Measurements from ENCODE around the gene SPATA6.
"Not testable (repeated sequence)": the region's sequence is repeated elsewhere in the genome, so short reads cannot be mapped to it uniquely, and the experiment has no call there.

Gene SPATA6

DNA sequence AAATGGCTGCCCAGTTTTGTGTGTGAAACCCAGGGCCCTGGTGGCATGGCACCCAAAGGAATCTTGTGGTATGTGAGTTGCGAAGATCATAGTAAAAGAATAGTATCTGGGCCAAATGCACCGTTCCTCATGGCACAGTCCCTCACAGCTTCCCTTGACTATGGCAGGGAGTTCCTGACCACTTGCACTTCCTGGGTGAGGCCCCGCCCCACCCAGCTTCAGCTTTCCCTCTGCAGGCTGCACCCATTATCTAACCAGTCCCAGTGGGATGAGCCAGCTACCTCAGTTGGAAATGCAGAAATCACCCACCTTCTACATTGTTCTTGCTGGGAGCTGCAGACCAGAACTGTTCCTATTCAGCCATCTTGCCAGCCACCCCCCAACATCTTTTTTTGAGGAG, 186.5 kb downstream of the SPATA6 start:
- in situ Hi-C loops (cut with HindIII; ENCODE audit: low sequenced_read_pairs), result no loop called here
- no peak for TF ChIP-seq CTCF (IDR thresholded peaks at IDR 0.05; ENCODE audit: low read depth, low read length)
- no peak overlapping the region for H3K4me3 ChIP-seq (ENCODE audit: low read depth, low read length)
- no peak for DNase-seq (ENCODE audit: low read depth, low spot score)

- in situ Hi-C loops (cut with HindIII; ENCODE audit: low sequenced_read_pairs); DNase-seq (ENCODE audit: low read depth, low spot score); H3K4me3 ChIP-seq (ENCODE audit: low read depth, low read length): not testable (repeated sequence)
Measured at GRCh38 chr1:48284696-48285420, 187.1 kb downstream of the SPATA6 start.

DNA sequence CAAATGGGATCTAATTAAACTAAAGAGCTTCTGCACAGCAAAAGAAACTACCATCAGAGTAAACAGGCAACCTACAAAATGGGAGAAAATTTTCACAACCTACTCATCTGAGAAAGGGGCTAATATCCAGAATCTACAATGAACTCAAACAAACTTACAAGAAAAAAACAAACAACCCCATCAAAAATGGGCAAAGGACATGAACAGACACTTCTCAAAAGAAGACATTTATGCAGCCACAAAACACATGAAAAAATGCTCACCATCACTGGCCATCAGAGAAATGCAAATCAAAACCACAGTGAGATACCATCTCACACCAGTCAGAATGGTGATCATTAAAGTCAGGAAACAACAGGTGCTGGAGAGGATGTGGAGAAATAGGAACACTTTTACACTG, 189.7 kb downstream of the SPATA6 start:
- H3K4me3 ChIP-seq (ENCODE audit: low read depth, low read length); in situ Hi-C loops (cut with HindIII; ENCODE audit: low sequenced_read_pairs); DNase-seq (ENCODE audit: low read depth, low spot score): not testable (repeated sequence)

DNA sequence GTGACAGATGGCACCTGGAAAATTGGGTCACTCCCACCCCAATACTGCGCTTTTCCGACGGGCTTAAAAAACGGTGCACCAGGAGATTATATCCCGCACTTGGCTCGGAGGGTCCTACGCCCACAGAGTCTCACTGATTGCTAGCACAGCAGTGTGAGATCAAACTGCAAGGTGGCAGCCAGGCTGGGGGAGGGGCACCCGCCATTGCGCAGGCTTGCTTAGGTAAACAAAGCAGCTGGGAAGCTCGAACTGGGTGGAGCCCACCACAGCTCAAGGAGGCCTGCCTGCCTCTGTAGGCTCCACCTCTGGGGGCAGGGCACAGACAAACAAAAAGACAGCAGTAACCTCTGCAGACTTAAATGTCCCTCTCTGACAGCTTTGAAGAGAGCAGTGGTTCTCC, 194.6 kb downstream of the SPATA6 start:
- in situ Hi-C loops (cut with HindIII; ENCODE audit: low sequenced_read_pairs); H3K4me3 ChIP-seq (ENCODE audit: low read depth, low read length); DNase-seq (ENCODE audit: low read depth, low spot score): not testable (repeated sequence)

DNA sequence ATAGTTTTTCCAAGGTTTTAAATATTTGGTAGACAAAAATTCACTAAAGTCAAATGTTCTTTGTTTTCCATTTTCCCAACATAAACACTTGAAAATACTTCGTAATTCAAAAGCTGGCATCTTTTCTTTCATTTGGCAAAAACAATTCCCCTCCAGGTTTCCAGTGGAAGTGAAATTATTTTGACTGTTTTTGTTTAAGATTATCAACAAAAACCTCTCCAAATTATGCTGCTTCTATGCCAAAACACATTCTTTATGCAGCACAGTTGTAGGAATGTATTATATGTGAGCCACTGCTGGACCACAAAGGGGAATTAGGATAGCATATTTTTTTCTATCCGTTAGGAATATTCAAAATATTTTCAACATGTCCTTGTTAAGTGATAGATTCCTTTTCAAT, 205.4 kb downstream of the SPATA6 start:
- DNase-seq (ENCODE audit: low read depth, low spot score), result no peak
- no peak overlapping the region for H3K4me3 ChIP-seq (ENCODE audit: low read depth, low read length)
- TF ChIP-seq CTCF (IDR thresholded peaks at IDR 0.05; ENCODE audit: low read depth, low read length), result no peak
- in situ Hi-C loops (cut with HindIII; ENCODE audit: low sequenced_read_pairs), result no loop called here

DNA sequence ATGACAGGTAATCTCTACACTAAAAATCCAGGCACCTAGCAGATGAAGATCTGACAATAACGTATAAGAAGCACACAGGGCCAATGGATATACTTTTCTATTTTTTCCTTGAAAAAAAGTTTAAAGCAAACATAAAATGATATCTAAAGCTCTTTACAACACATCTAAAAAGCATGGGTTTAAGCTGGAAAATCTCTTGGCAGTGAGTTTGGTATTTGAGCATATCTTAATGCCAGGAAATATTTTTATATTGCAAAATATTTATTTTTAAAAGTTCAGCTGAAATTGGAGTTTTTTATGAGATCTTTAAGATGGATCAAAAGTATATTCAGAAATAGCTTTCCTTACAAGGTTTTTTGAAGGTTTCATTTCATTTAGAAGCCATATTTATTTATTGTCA, 209.0 kb downstream of the SPATA6 start:
- in situ Hi-C loops (cut with HindIII; ENCODE audit: low sequenced_read_pairs), result no loop called here
- DNase-seq (ENCODE audit: low read depth, low spot score), result no peak
- H3K4me3 ChIP-seq (ENCODE audit: low read depth, low read length), result no peak overlapping the region
- TF ChIP-seq CTCF (IDR thresholded peaks at IDR 0.05; ENCODE audit: low read depth, low read length), result no peak

DNA sequence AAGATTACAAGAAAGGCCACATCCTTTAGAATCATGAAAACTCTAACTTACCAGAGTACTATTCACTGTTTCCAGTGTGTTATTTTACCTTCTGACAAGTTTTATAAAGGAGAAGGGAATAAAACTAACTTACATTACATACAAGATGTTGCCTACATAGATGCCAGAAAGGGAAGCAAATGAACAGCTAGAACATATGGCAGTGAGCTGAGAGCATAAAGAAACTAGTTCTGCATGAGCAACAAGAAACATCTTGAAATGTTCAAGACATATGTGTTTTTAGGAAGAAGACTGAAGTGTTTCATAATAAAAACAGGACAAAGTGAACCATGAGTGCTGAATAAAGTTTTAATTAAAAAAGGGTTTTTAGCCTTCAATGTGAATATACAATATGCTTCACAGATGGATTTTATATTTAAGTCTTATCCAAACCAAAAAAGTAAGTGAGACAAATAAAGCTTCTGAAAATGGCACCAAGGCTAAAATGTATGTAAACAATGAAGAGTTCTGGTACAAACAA, 210.1 kb downstream of the SPATA6 start:
- no peak overlapping the region for H3K4me3 ChIP-seq (ENCODE audit: low read depth, low read length)
- no peak for DNase-seq (ENCODE audit: low read depth, low spot score)
- in situ Hi-C loops (cut with HindIII; ENCODE audit: low sequenced_read_pairs), result no loop called here
- no peak for TF ChIP-seq CTCF (IDR thresholded peaks at IDR 0.05; ENCODE audit: low read depth, low read length)

- TF ChIP-seq CTCF (IDR thresholded peaks at IDR 0.05; ENCODE audit: low read depth, low read length), result no peak
- no peak for DNase-seq (ENCODE audit: low read depth, low spot score)
- in situ Hi-C loops (cut with HindIII; ENCODE audit: low sequenced_read_pairs), result no loop called here
- H3K4me3 ChIP-seq (ENCODE audit: low read depth, low read length), result no peak overlapping the region
Measured at GRCh38 chr1:48258106-48258505, 213.9 kb downstream of the SPATA6 start.
